Hepatocyte (in vitro differentiated cells): ENCODE data around the gene CXorf58. TPM values are rescaled to one million over a fixed set of nuclear protein-coding genes. Genes with fewer than 3 reads are reported as not detected.

ENCODE experiments used
- DNase-seq: peaks from one replicate; pipeline ENCODE4 v3.0.0-alpha.2; 2016; ENCODE audit warnings: low spot score
- H2AFZ ChIP-seq: fragments of 200-600 bp; sonication (generic); 2 replicates; pipeline ENCODE4 v1.6.0; 2016; ENCODE audit warnings: antibody characterized with exemption, mild to moderate bottlenecking
- H3K27ac ChIP-seq: fragments of 200-600 bp; sonication (generic); 2 replicates; pipeline ENCODE4 v1.5.1; 2016; ENCODE audit warnings: mild to moderate bottlenecking
- H3K27me3 ChIP-seq: fragments of 200-600 bp; sonication (generic); 2 replicates; pipeline ENCODE4 v1.6.1; 2016
- H3K36me3 ChIP-seq: fragments of 200-600 bp; sonication (generic); replicated peaks from 2 replicates; pipeline ENCODE4 v1.5.1; 2016; ENCODE audit warnings: low read depth; ENCODE audit not compliant: insufficient read depth
- H3K4me1 ChIP-seq: fragments of 200-600 bp; sonication (generic); 2 replicates; pipeline ENCODE4 v1.5.1; 2016; ENCODE audit warnings: mild to moderate bottlenecking, moderate library complexity; ENCODE audit not compliant: insufficient read depth
- H3K4me2 ChIP-seq: fragments of 200-600 bp; sonication (generic); 2 replicates; pipeline ENCODE4 v1.6.0; 2016
- H3K4me3 ChIP-seq: fragments of 200-600 bp; sonication (generic); 2 replicates; pipeline ENCODE4 v1.5.1; 2016; ENCODE audit warnings: mild to moderate bottlenecking
- H3K79me2 ChIP-seq: fragments of 200-600 bp; sonication (generic); 2 replicates; pipeline ENCODE4 v1.6.0; 2017; ENCODE audit warnings: mild to moderate bottlenecking
- H3K9me2 ChIP-seq: fragments of 200-600 bp; sonication (generic); replicated peaks from 2 replicates; pipeline ENCODE4 v1.6.0; 2017; ENCODE audit warnings: mild to moderate bottlenecking; ENCODE audit not compliant: insufficient read depth
- H3K9me3 ChIP-seq: fragments of 200-600 bp; sonication (generic); 2 replicates; pipeline ENCODE4 v1.5.1; 2016; ENCODE audit warnings: low read depth, mild to moderate bottlenecking
- H4K20me1 ChIP-seq: fragments of 200-600 bp; sonication (generic); 2 replicates; pipeline ENCODE4 v1.6.0; 2016; ENCODE audit warnings: mild to moderate bottlenecking; ENCODE audit not compliant: insufficient read depth, poor library complexity, severe bottlenecking
- EZH2 ChIP-seq: fragments of 200-600 bp; sonication (generic); IDR thresholded peaks from 2 replicates; pipeline ENCODE4 v1.6.1; 2016; ENCODE audit warnings: antibody characterized with exemption, mild to moderate bottlenecking, borderline replicate concordance
- EZH2phosphoT487 ChIP-seq: fragments of 200-600 bp; sonication (generic); IDR thresholded peaks from one replicate; pipeline ENCODE4 v1.6.1; 2018; ENCODE audit warnings: antibody characterized with exemption, mild to moderate bottlenecking, low read depth, moderate library complexity; ENCODE audit not compliant: unreplicated experiment, severe bottlenecking
- WGBS: methylation state at CpG from one replicate; pipeline ENCODE4 v1.1.6; 2016; ENCODE audit warnings: low lambda C conversion rate; ENCODE audit errors: missing lambda C conversion rate; 5-methylcytosine and 5-hydroxymethylcytosine counted together
- polyA plus RNA-seq: library from polyadenylated mRNA; unstranded; fragments of >200 nt; fragmentation: Nextera tagmentation; extraction: Ambion mirVana; gene quantifications from 2 replicates; pipeline ENCODE4 v1.2.1, GENCODE V29; 2016
- total RNA-seq: library from RNA; depleted of rRNA; stranded (reverse); fragments of >200 nt; gene quantifications from 2 replicates; pipeline ENCODE4 v1.2.3, GENCODE V29; 2014
- TF ChIP-seq, protein P1 (sequence below): fragments of 200-600 bp; sonication (generic); IDR thresholded peaks from 2 replicates; pipeline ENCODE4 v1.5.1; 2016; ENCODE audit warnings: antibody characterized with exemption, mild to moderate bottlenecking; ENCODE audit not compliant: poor library complexity

The CXorf58 gene
- total and polyA plus RNA-seq, 2 experiments from 2014 or later = 0.58 to 2.8 TPM

DNA sequence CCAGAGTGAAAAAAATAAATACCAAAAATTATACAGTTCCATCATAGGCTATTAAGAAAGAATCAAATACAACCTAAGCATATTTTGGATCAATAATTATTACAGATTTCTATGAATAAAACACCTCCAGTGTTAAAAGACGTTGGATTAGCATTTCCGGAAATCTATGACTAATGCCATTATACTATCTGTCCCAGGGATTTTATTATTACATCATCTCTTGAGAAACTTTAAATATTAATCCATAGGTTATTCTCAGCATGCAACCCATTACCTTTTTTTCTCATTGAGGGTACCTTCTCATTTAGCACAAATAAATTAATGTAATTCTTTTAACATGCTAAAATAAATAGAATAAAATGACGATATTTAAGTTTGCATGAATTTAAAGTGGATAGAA, 44.6 kb downstream of the CXorf58 start:
- Histone ChIP-seq H3K4me2 (no peak overlapping the region), H3K4me3 (no peak overlapping the region), H3K9me2 (no peaks in the 10 kb centered on the region), H3K27ac (no peak overlapping the region), H3K27me3 (no peaks in the 10 kb centered on the region), H3K79me2 (no peaks in the 10 kb centered on the region), H3K4me1 (no peaks in the 10 kb centered on the region), H3K9me3 (no peaks in the 10 kb centered on the region), H4K20me1 (no peaks in the 10 kb centered on the region), H3K36me3 (no peaks in the 10 kb centered on the region), H2AFZ (no peak overlapping the region)
- no peak for DNase-seq
- 78% methylated on average over 3 of the region's 3 CpGs for WGBS
- TF ChIP-seq, protein P1, sequence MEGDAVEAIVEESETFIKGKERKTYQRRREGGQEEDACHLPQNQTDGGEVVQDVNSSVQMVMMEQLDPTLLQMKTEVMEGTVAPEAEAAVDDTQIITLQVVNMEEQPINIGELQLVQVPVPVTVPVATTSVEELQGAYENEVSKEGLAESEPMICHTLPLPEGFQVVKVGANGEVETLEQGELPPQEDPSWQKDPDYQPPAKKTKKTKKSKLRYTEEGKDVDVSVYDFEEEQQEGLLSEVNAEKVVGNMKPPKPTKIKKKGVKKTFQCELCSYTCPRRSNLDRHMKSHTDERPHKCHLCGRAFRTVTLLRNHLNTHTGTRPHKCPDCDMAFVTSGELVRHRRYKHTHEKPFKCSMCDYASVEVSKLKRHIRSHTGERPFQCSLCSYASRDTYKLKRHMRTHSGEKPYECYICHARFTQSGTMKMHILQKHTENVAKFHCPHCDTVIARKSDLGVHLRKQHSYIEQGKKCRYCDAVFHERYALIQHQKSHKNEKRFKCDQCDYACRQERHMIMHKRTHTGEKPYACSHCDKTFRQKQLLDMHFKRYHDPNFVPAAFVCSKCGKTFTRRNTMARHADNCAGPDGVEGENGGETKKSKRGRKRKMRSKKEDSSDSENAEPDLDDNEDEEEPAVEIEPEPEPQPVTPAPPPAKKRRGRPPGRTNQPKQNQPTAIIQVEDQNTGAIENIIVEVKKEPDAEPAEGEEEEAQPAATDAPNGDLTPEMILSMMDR = no peak
- TF ChIP-seq EZH2 = no peak
- TF ChIP-seq EZH2phosphoT487 = no peak

DNA sequence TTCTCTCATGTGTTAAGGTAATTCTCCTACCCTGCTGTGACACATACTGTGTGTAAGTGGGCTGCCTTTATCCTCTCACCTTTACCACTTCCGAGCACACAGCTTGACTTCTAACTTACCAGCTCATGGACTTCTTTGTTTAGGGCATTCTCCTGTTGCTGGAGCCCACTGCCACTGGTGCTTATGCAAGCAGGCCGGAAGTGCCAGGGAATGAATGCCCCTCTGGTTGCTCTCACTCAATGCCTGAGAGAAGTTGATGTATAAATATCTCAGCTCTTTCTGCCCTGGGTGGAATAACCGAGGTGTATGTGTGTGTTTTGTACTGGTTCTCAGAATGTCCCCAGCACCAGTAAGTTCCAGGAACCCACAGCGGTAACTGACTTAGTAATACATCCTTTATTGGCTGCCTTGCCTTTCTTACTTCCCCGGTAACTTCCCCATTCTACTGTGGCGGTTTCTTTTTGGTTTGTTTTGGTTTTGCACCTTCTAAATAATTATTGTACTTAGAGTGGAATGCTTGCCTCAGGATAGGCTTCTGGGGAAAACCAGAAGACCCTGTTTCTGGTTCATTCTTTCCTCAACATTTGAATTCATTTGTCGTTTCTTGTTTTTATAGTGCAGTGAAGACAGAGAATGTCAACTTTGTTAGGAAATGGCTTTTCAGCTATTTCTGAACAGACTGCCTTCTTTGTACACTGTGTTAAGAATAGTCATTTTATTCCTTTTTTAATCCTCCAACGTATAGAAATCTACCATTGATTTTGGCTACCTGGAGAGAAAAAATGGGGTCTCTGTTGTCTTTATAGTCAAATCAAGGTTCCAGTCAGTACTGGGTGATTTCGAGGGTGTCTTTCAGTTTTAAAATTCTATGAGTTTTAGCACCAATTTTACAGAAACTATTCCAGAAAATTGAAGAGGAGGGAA, 45.4 kb downstream of the CXorf58 start:
- DNase-seq = no peak
- no peaks in the 10 kb centered on the region for H3K9me2 ChIP-seq
- TF ChIP-seq, protein P1 = no peak
- TF ChIP-seq EZH2phosphoT487 (no peak), EZH2 (no peak)
- no peaks in the 10 kb centered on the region for H3K9me3 ChIP-seq
- H3K4me2 ChIP-seq = peak overlapping the region; percentile 57
- H2AFZ ChIP-seq = peak overlapping the region; percentile 34
- no peak overlapping the region for H3K4me3 ChIP-seq
- no peaks in the 10 kb centered on the region for H3K27me3 ChIP-seq
- no peaks in the 10 kb centered on the region for H3K79me2 ChIP-seq
- no peak overlapping the region for H3K27ac ChIP-seq
- no peaks in the 10 kb centered on the region for H3K4me1 ChIP-seq
- no peaks in the 10 kb centered on the region for H4K20me1 ChIP-seq
- no peaks in the 10 kb centered on the region for H3K36me3 ChIP-seq
- WGBS = 47% methylated on average over 9 of the region's 9 CpGs

DNA sequence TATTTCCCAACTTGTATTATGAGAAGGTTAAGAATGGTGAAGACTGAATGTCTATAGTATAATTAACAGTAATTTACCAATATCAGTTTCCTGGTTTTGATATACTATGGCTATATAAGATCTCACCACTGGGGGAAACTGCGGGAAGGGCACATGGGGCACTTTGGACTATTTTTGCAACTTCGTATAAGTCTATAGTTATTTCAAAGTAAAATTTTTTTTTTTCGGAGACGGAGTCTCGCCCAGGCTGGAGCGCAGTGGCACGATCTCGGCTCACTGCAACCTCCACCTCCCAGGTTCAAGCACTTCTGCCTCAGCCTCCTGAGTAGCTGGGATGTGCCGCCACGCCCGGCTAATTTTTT, 46.1 kb downstream of the CXorf58 start:
- H3K27ac ChIP-seq = no peak overlapping the region
- 95% methylated on average over 11 of the region's 11 CpGs for WGBS
- TF ChIP-seq EZH2 (no peak), EZH2phosphoT487 (no peak)
- TF ChIP-seq, protein P1 = no peak
- H2AFZ ChIP-seq = peak overlapping the region; percentile 34
- H3K9me2 ChIP-seq = no peaks in the 10 kb centered on the region
- H3K27me3 ChIP-seq = no peaks in the 10 kb centered on the region
- DNase-seq = no peak
- H3K4me2 ChIP-seq = peak overlapping the region; percentile 57
- H3K4me1 ChIP-seq = no peaks in the 10 kb centered on the region
- no peaks in the 10 kb centered on the region for H4K20me1 ChIP-seq
- H3K79me2 ChIP-seq = no peaks in the 10 kb centered on the region
- H3K9me3 ChIP-seq = no peaks in the 10 kb centered on the region
- no peaks in the 10 kb centered on the region for H3K36me3 ChIP-seq
- no peak overlapping the region for H3K4me3 ChIP-seq
